ENCODE data around the gene ZNF592.
"Not testable (repeated sequence)": the region's sequence is repeated elsewhere in the genome, so short reads cannot be mapped to it uniquely, and the experiment has no call there.

The ZNF592 gene

GRCh38 chr15:84748274-84749110 is at the start of gene ZNF592:
Gene ZNF592, plus strand, starts transcription at chr15:84748592. Its CDS starts 34,084 bp downstream, at chr15:84782676.
- in situ Hi-C loops (cut with MboI; ENCODE audit: low sequenced_read_pairs), result no loop called here

DNA sequence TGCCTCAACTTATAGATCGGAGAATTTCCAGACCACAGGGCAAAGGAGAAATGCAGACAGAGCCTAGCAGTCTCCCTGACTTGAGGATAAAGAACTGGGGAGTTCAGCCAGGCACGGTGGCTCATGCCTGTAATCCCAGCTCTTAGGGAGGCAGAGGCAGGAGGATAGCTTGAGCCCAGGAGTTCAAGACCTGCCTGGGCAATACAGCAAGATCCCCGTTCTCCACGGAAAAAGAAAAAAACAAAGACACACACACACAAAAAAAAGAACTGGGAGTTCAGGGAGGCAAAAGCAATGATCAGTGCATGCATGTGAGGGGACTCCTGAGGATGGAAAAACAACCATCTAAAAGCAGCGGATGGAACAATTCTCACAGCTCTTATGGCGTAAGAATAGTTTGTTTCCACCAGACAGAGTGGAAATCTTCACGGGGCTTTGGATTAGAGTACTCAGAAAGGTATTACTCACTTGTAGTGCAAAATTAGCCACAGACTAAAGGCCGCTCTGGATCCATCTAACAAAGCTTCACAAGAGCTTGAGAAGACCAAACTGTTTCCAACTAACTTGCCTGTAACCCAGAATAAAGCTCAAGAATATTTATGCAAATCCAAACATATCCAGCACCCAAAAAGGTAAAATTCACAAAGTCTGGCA is 48.7 kb upstream of the ZNF592 start:
- in situ Hi-C loops (cut with MboI; ENCODE audit: low sequenced_read_pairs), result no loop called here

DNA sequence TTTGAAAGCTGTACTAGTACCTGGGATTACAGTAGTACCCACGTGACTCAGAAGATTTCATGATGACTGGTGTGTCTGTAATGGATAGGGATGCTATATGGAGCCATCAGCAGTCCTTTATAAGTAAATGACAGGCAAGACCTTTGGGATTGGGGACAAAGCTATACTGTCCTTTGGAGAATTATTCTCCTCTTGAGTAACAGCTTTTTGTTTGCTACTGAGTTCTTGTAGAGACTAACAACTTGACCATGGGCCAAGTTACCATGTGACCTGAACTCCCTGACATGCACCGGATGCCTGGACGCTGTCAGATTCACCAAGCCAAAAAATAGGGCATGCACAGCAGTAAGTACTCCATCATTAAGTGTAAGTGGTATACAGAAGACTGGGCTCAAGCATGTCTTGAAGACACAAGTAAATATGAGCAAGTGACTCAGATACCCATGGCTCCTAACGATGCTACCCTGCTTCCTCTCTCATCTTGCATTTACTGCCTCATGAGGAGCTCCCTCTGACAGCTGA is 45.4 kb upstream of the ZNF592 start:
- in situ Hi-C loops (cut with MboI; ENCODE audit: low sequenced_read_pairs), result no loop called here

DNA sequence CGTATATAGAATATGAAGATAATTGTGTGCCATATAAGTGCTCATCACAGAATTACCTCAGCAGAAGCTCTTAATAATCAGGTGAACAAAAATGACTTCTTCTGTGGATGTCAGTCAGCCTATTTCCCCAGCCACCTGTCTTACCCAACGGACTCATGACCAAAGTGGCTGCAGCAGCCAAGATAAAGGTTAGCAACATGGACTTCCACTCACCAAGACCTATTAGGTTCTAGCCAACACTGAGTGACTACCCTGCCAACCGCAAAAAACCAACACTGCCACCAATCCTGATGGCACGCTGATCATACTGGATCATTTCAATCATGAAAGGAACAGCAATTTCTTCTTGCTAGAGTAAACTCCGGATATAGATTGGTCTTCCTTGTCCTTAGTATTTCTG is 44.6 kb upstream of the ZNF592 start:
- in situ Hi-C loops (cut with MboI; ENCODE audit: low sequenced_read_pairs), result no loop called here

GRCh38 chr15:84714372-84714771 is 34.0 kb upstream of the ZNF592 start:
- in situ Hi-C loops (cut with MboI; ENCODE audit: low sequenced_read_pairs), result no loop called here

- in situ Hi-C loops (cut with MboI; ENCODE audit: low sequenced_read_pairs), result no loop called here
These were observed 33.6 kb upstream of the ZNF592 start for GRCh38 chr15:84714821-84715220.

- in situ Hi-C loops (cut with MboI; ENCODE audit: low sequenced_read_pairs), result no loop called here
These were observed 32.9 kb upstream of the ZNF592 start for GRCh38 chr15:84715441-84716035.

DNA sequence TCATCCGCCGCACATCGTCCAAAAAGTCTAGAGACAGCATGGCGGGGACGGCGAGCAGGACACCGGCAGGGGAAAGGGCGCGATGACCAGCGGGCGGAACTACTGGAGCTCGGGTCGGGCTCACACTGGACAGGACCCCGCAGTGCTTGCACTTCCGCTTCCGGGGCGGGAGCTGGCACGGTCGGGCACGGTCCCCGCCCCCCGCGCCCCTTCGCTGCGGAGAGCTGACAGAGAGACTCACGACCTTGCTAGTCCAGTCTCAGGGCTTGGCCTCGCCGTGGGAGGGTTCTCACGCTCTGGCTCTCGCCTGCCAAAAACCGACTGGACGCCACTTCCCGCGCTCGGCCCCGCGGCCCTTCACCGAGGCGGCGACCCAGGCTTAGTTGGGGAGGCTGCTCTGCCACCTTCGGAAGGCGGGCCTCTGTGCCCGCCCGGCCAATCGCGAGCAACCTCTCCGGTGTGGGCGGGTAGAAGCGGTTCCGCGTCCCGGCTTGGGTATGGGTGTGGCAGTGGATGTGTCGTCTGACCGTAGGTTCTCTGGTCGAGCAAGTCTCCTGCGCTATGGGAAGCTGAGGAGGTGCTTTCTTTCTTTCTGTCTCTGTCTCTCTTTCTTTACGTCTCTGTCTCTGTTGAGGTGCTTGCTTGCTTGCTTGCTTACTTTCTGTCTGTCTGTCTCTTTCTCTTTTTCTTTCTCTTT is 32.2 kb upstream of the ZNF592 start, which contains the start of gene SEC11A:
SEC11A (minus strand) TSS at position 104 of the 697 bp plus-strand sequence; CDS start at position 40, 64 bp downstream.
- in situ Hi-C loops (cut with MboI; ENCODE audit: low sequenced_read_pairs), result no loop called here

DNA sequence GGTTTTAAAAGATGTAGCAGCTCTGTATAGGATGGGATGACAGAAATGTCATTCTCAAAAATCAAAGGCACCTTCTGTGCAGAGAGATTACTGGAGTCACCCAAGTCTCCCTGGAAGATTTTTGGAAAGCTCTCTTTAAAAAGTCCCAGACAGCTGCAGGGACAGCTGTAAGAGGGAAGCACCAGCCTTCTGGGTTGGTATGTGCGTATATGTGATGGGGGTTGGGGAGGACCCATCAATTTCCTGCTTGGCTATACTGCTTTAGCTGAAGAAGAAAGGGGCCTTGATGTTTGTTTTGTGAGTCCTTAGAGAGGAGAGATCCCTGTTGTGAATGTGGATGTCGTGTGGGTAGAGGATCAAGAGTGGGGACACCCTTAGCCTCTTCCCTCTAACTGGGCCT is 27.0 kb upstream of the ZNF592 start:
- in situ Hi-C loops (cut with MboI; ENCODE audit: low sequenced_read_pairs), result no loop called here

GRCh38 chr15:84722628-84723027 is 25.8 kb upstream of the ZNF592 start:
- in situ Hi-C loops (cut with MboI; ENCODE audit: low sequenced_read_pairs), result no loop called here

GRCh38 chr15:84725001-84725491 is 23.3 kb upstream of the ZNF592 start:
- in situ Hi-C loops (cut with MboI; ENCODE audit: low sequenced_read_pairs), result no loop called here

DNA sequence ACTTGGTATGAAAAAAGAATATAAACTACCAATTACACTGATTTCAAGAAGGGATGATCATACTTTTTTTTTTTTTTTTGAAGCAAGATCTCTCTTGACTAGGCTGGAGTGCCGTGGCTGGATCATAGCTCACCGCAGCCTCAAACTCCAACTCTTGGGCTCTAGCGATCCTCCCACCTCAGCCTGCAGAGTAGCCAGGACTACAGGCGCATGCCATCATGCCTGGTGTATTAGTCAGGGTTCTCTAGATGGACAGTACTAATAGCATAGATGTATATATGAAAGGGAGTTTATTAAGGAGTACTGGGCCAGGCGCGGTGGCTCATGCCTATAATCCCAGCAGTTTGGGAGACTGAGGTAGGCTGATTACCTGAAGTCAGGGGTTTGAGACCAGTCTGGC is 21.0 kb upstream of the ZNF592 start:
- in situ Hi-C loops (cut with MboI; ENCODE audit: low sequenced_read_pairs), result no loop called here

DNA sequence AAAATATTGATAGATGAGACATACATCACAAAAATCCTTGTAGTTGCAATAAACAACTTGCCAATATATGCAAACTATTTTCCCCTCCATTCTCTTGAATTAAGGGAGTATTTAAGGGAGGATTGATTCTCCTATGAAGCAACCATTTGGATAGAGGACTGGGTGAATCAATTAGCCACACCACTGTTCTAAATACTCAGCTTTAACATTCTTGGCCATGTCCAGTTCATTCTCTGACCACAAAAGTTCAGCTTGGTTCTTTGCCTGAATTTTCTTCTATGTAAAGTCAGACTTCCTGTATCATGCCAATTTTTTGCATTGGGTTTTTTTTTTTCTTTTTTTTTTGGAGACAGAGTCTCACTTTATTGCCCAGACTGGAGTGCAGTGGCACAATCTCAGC is 16.6 kb upstream of the ZNF592 start:
- in situ Hi-C loops (cut with MboI; ENCODE audit: low sequenced_read_pairs), result no loop called here

- in situ Hi-C loops (cut with MboI; ENCODE audit: low sequenced_read_pairs), result no loop called here
These were observed 13.5 kb upstream of the ZNF592 start for GRCh38 chr15:84734794-84735479.

GRCh38 chr15:84735480-84736061 is 12.8 kb upstream of the ZNF592 start:
- in situ Hi-C loops (cut with MboI; ENCODE audit: low sequenced_read_pairs), result not testable (repeated sequence)

GRCh38 chr15:84736375-84736774 is 12.0 kb upstream of the ZNF592 start:
- in situ Hi-C loops (cut with MboI; ENCODE audit: low sequenced_read_pairs), result no loop called here

DNA sequence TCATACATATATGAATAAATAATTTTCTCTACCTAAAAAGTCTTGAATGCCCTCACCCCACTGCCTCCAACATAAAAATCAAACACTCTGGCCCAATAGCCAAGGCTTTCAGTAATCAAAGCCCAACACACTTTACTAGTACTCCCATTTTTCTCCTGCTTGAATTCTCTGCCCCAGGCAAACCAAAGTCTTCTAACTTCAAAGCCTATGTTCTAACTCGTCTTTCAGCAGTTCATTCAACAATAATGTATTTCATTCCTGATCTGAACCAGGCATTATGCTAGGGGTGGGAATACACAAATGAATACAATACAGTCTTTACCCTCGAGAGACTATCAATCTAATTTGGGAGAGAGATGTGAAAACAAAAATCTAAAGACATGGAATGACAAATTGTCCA is 11.4 kb upstream of the ZNF592 start:
- in situ Hi-C loops (cut with MboI; ENCODE audit: low sequenced_read_pairs), result no loop called here

DNA sequence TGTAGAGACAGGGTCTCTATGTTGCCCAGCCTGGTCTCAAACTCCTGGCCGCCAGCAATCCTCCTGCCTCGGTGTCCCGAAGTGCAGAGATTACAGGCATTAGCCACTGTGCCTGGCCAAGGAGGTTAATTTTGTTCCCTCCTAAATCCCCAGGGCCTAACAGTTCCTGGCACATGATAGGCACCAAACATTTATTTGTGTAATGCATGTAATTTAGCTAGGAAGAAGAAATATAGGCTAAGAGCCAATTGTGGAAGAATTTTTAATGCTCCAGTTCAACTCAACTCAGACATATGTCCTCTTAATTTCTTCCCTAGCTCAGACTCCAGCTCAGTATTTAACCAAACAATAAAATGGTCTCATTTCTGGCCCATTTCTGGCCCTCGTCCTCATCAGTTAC is 7.7 kb upstream of the ZNF592 start:
- in situ Hi-C loops (cut with MboI; ENCODE audit: low sequenced_read_pairs), result no loop called here

GRCh38 chr15:84741121-84741520 is 7.3 kb upstream of the ZNF592 start:
- in situ Hi-C loops (cut with MboI; ENCODE audit: low sequenced_read_pairs), result no loop called here
